Left ventricle myocardium inferior (tissue), 1 donor: ENCODE results near the gene DTYMK. TPM values are rescaled to one million over a fixed set of nuclear protein-coding genes. Genes with fewer than 3 reads are reported as not detected.

ENCODE experiments used
- DNase-seq: peaks from one replicate; pipeline ENCODE4 v3.0.0-alpha.2; 2020
- H3K27ac ChIP-seq: fragments of 200-600 bp; replicated peaks from 2 replicates; pipeline ENCODE4 v1.8.0; 2021
- H3K27me3 ChIP-seq: fragments of 200-600 bp; 2 replicates; pipeline ENCODE4 v1.8.0; 2021; ENCODE audit warnings: low read depth
- H3K36me3 ChIP-seq: fragments of 200-600 bp; 2 replicates; pipeline ENCODE4 v1.8.0; 2021
- H3K4me1 ChIP-seq: fragments of 200-600 bp; 2 replicates; pipeline ENCODE4 v1.8.0; 2021
- H3K4me3 ChIP-seq: fragments of 200-600 bp; 2 replicates; pipeline ENCODE4 v1.8.0; 2021; ENCODE audit warnings: mild to moderate bottlenecking, moderate library complexity
- H3K9me3 ChIP-seq: fragments of 200-600 bp; replicated peaks from 2 replicates; pipeline ENCODE4 v1.8.0; 2021
- CTCF ChIP-seq: fragments of 200-600 bp; IDR thresholded peaks from 2 replicates; pipeline ENCODE4 v1.8.0; 2021; ENCODE audit warnings: antibody characterized with exemption, mild to moderate bottlenecking, borderline replicate concordance
- intact Hi-C: fragments of 100-400 bp; cut with micrococcal nuclease; formaldehyde crosslinking; loops from one replicate; pipeline ENCODE4 v1.11.0; 2022
- total RNA-seq: library from RNA; stranded (reverse); fragmentation: NEBNext Ultra II Directional; extraction: Animal tissue kit (Norgen Biotek cat#: 25700); gene quantifications from one replicate; pipeline ENCODE4 v1.2.1, GENCODE V29; 2021
- donor health status: DM: no; HTN: yes; CAD: no; lungs with severe emphysema.

Gene DTYMK
- total RNA-seq, 1 donor from 2014 or later = 10.6 TPM

DNA sequence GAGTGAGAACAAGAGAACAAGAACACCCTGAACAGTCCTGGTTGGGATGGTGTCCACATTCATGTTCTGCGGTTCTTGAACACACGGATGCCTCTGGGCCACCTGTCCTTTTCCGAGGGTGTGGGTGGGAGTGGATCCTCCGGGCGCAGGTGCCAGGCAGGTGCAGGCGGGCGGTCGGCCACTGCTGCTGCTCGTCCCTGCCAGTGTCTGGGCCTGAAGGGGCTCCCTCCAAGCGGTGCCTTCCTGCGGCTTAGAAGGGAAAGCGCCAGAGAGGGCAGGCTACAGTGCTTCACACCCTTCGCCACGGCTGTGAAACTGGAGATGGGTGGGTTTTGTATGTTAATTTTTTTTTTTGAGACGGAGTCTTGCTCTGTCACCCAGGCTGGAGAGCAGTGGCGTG is 39.8 kb upstream of the DTYMK start:
- H3K4me3 ChIP-seq = no peak overlapping the region
- H3K27ac ChIP-seq = no peak overlapping the region
- TF ChIP-seq CTCF = no peak
- no peaks in the 10 kb centered on the region for H3K9me3 ChIP-seq
- peaks cover 7% of the 10 kb centered on the region for H3K4me1 ChIP-seq
- peaks cover 30% of the 10 kb centered on the region for H3K36me3 ChIP-seq
- H3K27me3 ChIP-seq = no peaks in the 10 kb centered on the region
- DNase-seq = no peak
- intact Hi-C loops = no loop called here

DNA sequence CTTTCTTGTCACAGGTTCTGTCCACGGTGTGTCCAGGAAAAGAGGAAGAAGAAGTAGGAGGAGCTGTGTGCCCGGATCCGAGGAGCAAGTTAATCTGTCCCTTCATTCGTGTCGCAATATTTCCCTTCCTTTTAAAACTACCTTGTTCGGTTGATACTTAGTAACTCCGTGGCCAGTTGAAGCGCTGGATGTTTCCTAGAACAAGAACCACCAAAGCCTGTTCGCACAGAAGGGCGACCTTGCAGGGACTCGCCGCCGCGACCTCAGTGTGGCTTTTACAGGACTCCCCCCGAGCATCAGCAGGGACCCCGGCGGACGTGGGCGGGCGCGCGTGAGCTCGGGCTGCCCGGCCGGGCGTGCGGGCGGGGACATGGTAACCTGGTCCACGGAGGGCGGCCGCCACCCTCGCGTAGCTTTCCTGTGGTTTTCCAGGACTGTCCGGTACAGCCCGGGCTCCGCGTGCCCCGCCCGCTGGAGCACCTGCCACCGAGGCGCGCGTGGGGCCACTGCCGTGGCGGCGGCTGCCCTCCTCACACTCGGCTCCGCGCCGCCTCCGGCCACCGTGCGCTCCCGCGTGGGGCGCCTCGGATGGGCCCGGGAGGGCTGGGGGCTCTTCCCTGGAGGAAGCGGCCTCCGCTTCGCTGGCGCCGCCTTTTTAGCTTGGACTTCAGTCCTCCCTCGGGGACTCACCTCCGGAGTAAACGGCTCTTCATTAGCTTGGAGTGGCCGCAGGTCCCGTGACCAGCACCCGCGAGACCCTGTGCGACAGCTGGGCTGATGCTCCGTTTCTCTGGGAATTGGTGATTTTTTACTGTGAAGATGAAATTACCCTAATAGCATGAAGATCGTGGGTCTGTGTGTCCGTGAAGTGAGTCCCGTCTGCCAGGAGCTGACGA is 38.6 kb upstream of the DTYMK start:
- Histone ChIP-seq H3K27me3 (no peaks in the 10 kb centered on the region), H3K36me3 (peaks cover 42% of the 10 kb centered on the region), H3K9me3 (no peaks in the 10 kb centered on the region), H3K4me3 (no peak overlapping the region), H3K27ac (no peak overlapping the region), H3K4me1 (peaks cover 7% of the 10 kb centered on the region)
- DNase-seq = no peak
- no peak for TF ChIP-seq CTCF
- intact Hi-C loops = no loop called here

DNA sequence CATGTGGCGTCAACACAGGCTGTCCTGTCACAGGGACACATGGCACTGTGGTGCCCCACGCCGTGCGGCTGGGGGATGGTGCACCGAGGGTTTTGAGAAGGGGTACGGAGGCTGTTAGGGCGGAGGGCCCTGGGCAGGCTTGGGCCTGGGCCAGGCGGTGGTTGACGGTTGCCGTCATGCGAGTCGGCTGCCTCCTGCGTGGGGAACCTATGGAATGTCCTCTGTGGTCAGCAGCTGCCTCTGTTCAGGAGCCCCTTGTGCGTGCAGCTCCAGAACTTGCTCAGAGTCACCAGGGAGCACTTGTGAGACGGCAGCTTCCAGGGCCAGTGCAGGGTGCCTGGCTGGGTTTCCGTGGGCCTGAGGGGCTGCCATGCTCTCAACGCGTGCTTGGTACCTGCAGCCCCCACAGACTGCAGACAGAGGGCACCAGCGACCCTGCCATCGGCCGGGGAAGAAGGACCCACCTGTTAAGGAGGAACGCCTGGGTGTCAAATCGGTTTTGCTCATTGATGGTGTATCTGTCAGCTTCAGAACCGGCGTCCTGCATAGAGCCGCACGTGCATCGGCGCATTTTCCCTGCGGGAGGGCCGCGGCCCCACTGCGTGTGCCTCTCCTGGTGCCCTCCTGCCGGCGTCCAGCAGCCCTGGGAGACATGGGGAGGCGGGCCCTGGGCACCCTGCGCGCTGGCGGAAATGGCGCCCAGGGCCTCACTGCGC is 37.8 kb upstream of the DTYMK start:
- TF ChIP-seq CTCF = peak; percentile 54
- H3K27ac ChIP-seq = no peak overlapping the region
- intact Hi-C loops = no loop called here
- no peaks in the 10 kb centered on the region for H3K27me3 ChIP-seq
- no peaks in the 10 kb centered on the region for H3K9me3 ChIP-seq
- H3K36me3 ChIP-seq = peaks cover 50% of the 10 kb centered on the region
- DNase-seq = no peak
- H3K4me3 ChIP-seq = no peak overlapping the region
- H3K4me1 ChIP-seq = peaks cover 7% of the 10 kb centered on the region

GRCh38 chr2:241722896-241723454 is 36.4 kb upstream of the DTYMK start:
- no peaks in the 10 kb centered on the region for H3K27me3 ChIP-seq
- H3K27ac ChIP-seq = no peak overlapping the region
- H3K9me3 ChIP-seq = no peaks in the 10 kb centered on the region
- H3K36me3 ChIP-seq = peaks cover 57% of the 10 kb centered on the region
- peaks cover 4% of the 10 kb centered on the region for H3K4me1 ChIP-seq
- no peak for TF ChIP-seq CTCF
- no peak for DNase-seq
- intact Hi-C loops = no loop called here
- no peak overlapping the region for H3K4me3 ChIP-seq

DNA sequence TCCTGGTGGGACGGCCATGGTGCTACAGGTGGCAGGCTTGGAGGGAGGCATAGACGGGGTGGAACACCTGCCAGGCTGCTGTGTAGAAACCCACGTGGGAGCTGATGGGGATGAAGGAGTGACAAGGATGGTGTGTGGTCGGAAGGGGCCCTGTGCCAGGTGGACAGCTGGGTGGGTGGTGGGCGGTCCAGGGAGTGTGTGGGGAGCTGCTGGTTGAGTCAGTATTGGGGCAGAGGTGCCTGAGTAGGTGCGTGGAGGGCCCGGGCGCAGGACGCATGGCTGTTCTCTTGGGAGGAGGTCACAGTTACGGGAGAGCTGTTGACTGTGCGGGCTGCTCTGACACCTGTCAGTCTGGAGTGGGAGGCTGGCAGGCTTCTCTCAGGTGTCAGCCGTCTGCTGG is 35.2 kb upstream of the DTYMK start:
- no peaks in the 10 kb centered on the region for H3K27me3 ChIP-seq
- TF ChIP-seq CTCF = no peak
- H3K9me3 ChIP-seq = no peaks in the 10 kb centered on the region
- H3K27ac ChIP-seq = no peak overlapping the region
- intact Hi-C loops = no loop called here
- no peak for DNase-seq
- no peaks in the 10 kb centered on the region for H3K4me1 ChIP-seq
- peaks cover 66% of the 10 kb centered on the region for H3K36me3 ChIP-seq
- no peak overlapping the region for H3K4me3 ChIP-seq
